Retinal pigment epithelial cell (primary cell): ENCODE measurements around the gene ILK.

ENCODE experiments used
- DNase-seq: peaks from one replicate; pipeline ENCODE4 v3.0.0-alpha.2; 2010; ENCODE audit warnings: low read depth
- H3K4me3 ChIP-seq: 2 replicates; pipeline ENCODE4 v1.5.1; 2011; ENCODE audit warnings: mild to moderate bottlenecking, low read length, control low read depth, moderate library complexity
- TF ChIP-seq, protein P1 (sequence below): conservative IDR thresholded peaks from 2 replicates; pipeline ENCODE4 v1.5.1; 2011; ENCODE audit warnings: low read depth, low read length, control low read depth, inconsistent platforms

The ILK gene

DNA sequence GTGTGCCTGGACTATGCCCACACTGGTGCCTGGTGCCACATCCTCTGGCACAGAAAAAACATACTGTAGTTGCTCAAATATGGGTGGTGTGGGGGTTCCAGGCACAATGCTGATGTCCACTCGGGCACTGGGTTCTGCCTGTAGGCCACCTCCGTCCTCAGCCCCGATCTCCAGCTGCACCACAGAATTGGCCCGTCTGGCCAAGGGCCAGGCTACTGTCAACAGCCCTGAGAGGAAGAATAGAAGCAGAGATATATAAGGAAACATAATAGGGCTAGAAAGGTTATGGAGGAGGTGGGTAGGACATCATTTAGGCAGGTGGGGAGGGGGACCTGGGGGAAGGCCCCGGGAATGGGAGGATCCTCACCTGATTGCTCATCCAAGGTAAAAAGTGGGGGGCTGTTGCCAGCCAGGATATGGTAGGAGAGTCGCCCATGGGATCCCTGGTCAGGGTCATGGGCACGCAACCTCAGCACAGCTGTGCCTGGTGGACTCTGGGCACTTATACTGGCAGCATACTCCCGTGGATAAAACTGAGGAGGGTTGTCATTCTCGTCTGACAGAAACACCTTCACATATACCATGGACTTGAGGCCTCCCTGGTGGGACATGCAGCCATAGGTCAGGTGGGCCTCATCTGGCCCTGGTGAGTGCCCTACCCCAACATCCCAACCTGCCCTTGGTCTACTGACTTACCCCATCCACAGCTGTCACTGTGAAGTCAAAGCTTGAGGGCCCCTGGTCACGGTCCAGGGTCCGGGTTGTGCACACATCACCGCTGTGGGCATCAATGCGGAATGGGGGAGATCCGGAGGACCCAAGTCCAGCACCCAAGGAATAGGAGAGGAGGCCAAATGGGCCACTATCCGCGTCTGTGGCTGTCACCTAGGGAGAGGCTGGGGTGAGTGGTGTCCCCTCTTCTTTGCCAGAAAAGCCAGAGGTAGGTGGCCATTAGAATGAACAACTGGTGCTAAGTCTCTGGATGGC is 30.1 kb downstream of the ILK start:
- no peak for DNase-seq
- H3K4me3 ChIP-seq = no peak overlapping the region
- TF ChIP-seq, protein P1, sequence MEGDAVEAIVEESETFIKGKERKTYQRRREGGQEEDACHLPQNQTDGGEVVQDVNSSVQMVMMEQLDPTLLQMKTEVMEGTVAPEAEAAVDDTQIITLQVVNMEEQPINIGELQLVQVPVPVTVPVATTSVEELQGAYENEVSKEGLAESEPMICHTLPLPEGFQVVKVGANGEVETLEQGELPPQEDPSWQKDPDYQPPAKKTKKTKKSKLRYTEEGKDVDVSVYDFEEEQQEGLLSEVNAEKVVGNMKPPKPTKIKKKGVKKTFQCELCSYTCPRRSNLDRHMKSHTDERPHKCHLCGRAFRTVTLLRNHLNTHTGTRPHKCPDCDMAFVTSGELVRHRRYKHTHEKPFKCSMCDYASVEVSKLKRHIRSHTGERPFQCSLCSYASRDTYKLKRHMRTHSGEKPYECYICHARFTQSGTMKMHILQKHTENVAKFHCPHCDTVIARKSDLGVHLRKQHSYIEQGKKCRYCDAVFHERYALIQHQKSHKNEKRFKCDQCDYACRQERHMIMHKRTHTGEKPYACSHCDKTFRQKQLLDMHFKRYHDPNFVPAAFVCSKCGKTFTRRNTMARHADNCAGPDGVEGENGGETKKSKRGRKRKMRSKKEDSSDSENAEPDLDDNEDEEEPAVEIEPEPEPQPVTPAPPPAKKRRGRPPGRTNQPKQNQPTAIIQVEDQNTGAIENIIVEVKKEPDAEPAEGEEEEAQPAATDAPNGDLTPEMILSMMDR = no peak

DNA sequence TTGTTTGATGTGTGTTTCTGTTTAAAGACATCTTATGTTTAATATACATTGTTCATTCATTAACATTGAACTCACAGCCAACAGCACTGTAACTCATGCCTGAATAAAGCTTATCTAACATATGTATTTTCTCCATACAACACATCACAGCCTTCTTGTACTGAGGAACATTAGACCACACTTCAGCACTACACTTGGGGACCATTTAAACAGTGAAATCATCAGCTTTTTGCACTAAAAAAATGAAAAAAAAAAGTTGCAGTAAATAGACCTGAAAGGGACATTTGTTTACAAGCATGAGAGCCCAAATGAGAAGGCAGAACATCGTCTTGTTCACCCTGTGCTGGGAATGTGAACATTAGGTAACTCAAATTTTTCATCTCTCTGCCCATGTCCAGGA is 31.0 kb downstream of the ILK start:
- no peak for DNase-seq
- H3K4me3 ChIP-seq = no peak overlapping the region
- TF ChIP-seq, protein P1 = no peak

DNA sequence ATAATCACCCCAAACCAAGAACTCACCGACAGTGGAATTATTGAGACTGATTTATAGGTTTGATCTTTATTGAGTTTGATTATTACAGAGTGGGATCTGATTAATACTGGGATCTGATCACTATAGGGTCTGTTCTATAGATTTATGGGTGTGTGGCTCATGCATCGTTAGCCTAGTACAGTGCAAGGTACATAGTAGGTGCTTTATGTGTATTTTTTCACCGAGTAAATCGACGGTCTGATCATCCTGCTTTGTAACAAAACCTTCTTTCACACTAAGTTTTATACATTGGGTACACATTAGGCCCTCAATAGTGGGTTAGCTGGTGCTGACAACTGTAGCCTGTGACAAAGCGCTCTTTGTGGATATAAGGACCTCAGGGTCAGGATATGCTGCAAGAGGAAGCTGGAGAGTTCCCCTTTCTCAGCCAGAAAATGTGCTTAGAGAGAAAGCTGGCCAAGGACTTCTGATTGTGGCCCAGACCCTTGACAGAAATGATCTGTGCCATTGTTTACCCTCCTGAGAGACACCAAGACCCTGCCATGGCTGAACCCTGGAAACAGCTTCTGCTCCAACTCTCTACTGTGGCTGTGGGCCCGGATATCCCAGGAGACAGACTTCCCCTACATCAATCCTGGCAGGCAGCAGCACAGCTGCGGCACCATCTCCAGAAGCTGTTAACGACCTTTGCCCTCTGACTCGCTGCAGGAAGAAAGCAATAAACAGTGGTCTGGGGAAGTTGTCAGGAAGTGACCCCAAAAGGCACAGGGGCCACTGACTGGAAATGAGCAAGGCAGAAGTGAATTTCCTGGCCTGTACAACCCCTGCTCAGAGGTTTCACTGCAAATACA is 31.7 kb downstream of the ILK start:
- H3K4me3 ChIP-seq = no peak overlapping the region
- no peak for DNase-seq
- TF ChIP-seq, protein P1 = no peak

DNA sequence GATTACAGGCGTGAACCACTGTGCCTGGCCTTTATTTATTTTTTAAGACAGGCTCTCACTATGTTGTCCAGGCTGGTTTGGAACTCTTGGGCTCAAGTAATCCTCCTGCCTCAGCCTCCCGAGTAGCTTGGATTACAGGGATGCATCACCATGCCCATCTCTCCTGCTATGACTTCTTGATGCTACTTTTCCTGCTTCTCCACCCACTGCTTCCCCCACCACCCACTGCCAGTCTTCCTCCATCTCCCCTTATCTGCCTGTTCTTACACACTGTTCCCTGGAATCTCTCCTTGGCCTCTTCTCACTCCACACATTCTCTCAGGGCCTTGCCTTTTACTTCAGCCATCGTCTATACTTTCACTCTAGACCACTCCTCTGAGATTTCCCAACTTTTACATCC is 32.9 kb downstream of the ILK start:
- no peak for DNase-seq
- TF ChIP-seq, protein P1 = no peak
- H3K4me3 ChIP-seq = no peak overlapping the region

DNA sequence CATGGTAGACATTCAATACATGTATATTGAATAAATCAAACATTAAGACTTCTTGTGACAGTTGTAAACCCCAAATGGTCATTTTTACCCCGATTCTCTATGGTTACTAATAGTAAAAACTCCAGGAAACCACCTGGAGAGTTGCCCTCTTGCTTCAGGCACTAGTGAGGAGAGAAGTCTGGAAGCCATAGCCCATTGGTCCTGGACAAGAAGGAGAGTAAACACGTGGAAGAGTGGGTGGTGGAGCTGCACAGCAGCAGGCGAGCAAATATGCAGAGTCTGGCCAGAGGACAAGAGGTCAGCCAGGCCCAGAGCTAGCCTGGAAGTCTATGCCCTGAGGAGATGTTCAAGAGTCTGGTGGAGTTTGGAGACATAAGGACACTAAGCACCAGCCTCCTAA is 34.3 kb downstream of the ILK start:
- H3K4me3 ChIP-seq = no peak overlapping the region
- DNase-seq = no peak
- TF ChIP-seq, protein P1 = no peak

DNA sequence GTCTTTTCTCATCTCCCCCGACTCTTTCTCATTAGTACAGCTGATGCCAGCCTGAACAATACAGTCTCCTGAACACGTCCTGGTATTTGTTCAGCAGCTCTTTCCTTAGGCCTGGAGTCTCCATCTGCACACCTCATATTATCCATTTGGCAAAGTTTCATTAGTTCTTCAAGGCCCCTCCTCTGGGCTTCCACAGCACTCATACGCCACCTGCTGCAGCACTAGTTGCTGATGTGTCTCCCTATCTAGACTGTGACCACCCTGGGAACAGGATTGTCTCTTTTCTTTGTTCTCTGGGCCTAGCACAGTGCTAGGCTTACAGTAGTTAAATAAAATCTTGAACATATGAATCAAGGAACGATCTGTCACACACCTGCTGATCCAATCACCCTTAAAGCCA is 34.9 kb downstream of the ILK start:
- no peak overlapping the region for H3K4me3 ChIP-seq
- DNase-seq = no peak
- TF ChIP-seq, protein P1 = no peak
